Measurements from ENCODE around the gene PARD3B.

GRCh38 chr2:204794624-204795023, 249.3 kb downstream of the PARD3B start:
- TF ChIP-seq SUZ12 (IDR thresholded peaks at IDR 0.05; ENCODE audit: extremely low read depth, insufficient read depth, insufficient read length) (no peak), ZNF274 (IDR thresholded peaks at IDR 0.05; ENCODE audit: low read depth, low read length) (no peak), YY1 (IDR thresholded peaks at IDR 0.05; ENCODE audit: insufficient read depth, insufficient read length) (no peak)

Data from NT2/D1 (cell line).